Liver (tissue), 9 donors: ENCODE results near the gene SIK3. TPM values are rescaled to one million over a fixed set of nuclear protein-coding genes. Genes with fewer than 3 reads are reported as not detected.

Experiments
- DNase-seq: peaks from one replicate; pipeline ENCODE4 v3.0.0-alpha.2; 2017; ENCODE audit warnings: low spot score
- H3K27ac ChIP-seq, 2 donors: one replicate each; pipeline ENCODE4 v1.7.0; 2013; ENCODE audit warnings: inconsistent platforms in 2 of 2, low read length in 2 of 2, control low read depth in 1 of 2, low read depth in 1 of 2, mild to moderate bottlenecking in 1 of 2
- H3K27me3 ChIP-seq, 4 donors: one replicate each; pipeline versions ENCODE4 v1.6.1 to v1.7.0; 2013; ENCODE audit warnings: low read length in 3 of 4, inconsistent platforms in 1 of 4, mild to moderate bottlenecking in 1 of 4, moderate library complexity in 1 of 4; ENCODE audit not compliant: control insufficient read depth in 4 of 4, insufficient read depth in 4 of 4
- H3K36me3 ChIP-seq, 4 donors: one replicate each; pipeline versions ENCODE4 v1.6.1 to v1.7.0; 2013; ENCODE audit warnings: low read length in 3 of 4, mild to moderate bottlenecking in 3 of 4, low read depth in 1 of 4, moderate library complexity in 1 of 4; ENCODE audit not compliant: control insufficient read depth in 4 of 4, insufficient read depth in 3 of 4
- H3K4me1 ChIP-seq, 4 donors: one replicate each; pipeline versions ENCODE4 v1.6.1 to v1.7.0; 2013; ENCODE audit warnings: low read length in 3 of 4, mild to moderate bottlenecking in 3 of 4, moderate library complexity in 1 of 4; ENCODE audit not compliant: control insufficient read depth in 4 of 4, insufficient read depth in 4 of 4
- H3K4me3 ChIP-seq, 3 donors: one replicate each; pipeline versions ENCODE4 v1.6.1 to v1.7.0; 2013; ENCODE audit warnings: low read length in 3 of 3, control low read depth in 1 of 3, low read depth in 1 of 3, mild to moderate bottlenecking in 1 of 3
- H3K9ac ChIP-seq, 2 donors: one replicate each; pipeline ENCODE4 v1.7.0; 2013; ENCODE audit warnings: low read length in 2 of 2, mild to moderate bottlenecking in 2 of 2, moderate library complexity in 2 of 2, control low read depth in 1 of 2, low read depth in 1 of 2
- H3K9me3 ChIP-seq, 4 donors: one replicate each; pipeline versions ENCODE4 v1.6.1 to v1.7.0; 2013; ENCODE audit warnings: low read length in 3 of 4; ENCODE audit not compliant: control insufficient read depth in 4 of 4
- EGR1 ChIP-seq, 2 donors: IDR thresholded peaks; 2 replicates each; pipeline ENCODE4 v1.6.1; 2016 to 2018; ENCODE audit warnings: antibody characterized with exemption in 2 of 2, low read depth in 2 of 2
- FOXA1 ChIP-seq: IDR thresholded peaks from 2 replicates; pipeline ENCODE4 v1.6.1; 2016; ENCODE audit warnings: antibody characterized with exemption
- FOXA2 ChIP-seq: IDR thresholded peaks from 2 replicates; pipeline ENCODE4 v1.6.1; 2016; ENCODE audit warnings: antibody characterized with exemption
- GABPA ChIP-seq, 2 donors: IDR thresholded peaks in 1 of 2; conservative IDR thresholded peaks in 1 of 2; 2 replicates each; pipeline ENCODE4 v1.6.1; 2016; ENCODE audit warnings: antibody characterized with exemption in 2 of 2, mild to moderate bottlenecking in 1 of 2, moderate library complexity in 1 of 2
- HNF4A ChIP-seq, 2 donors: conservative IDR thresholded peaks; 2 replicates each; pipeline ENCODE4 v1.6.1; 2016; ENCODE audit warnings: antibody characterized with exemption in 2 of 2, mild to moderate bottlenecking in 2 of 2
- HNF4G ChIP-seq: IDR thresholded peaks from 2 replicates; pipeline ENCODE4 v1.6.1; 2016; ENCODE audit warnings: antibody characterized with exemption
- JUND ChIP-seq, 2 donors: IDR thresholded peaks; 2 replicates each; pipeline ENCODE4 v1.6.1; 2016; ENCODE audit warnings: antibody characterized with exemption in 2 of 2
- MAX ChIP-seq: IDR thresholded peaks from 2 replicates; pipeline ENCODE4 v1.6.1; 2016; ENCODE audit warnings: antibody characterized with exemption
- NR2F2 ChIP-seq: IDR thresholded peaks from 2 replicates; pipeline ENCODE4 v1.6.1; 2016; ENCODE audit warnings: antibody characterized with exemption
- RAD21 ChIP-seq, 2 donors: IDR thresholded peaks; 2 replicates each; pipeline ENCODE4 v1.6.1; 2016; ENCODE audit warnings: antibody characterized with exemption in 2 of 2, mild to moderate bottlenecking in 2 of 2
- RXRA ChIP-seq, 2 donors: IDR thresholded peaks; 2 replicates each; pipeline ENCODE4 v1.6.1; 2017 to 2018; ENCODE audit warnings: antibody characterized with exemption in 2 of 2, mild to moderate bottlenecking in 1 of 2
- SP1 ChIP-seq: IDR thresholded peaks from 2 replicates; pipeline ENCODE4 v1.6.1; 2018; ENCODE audit warnings: antibody characterized with exemption, mild to moderate bottlenecking
- TAF1 ChIP-seq: conservative IDR thresholded peaks from 2 replicates; pipeline ENCODE4 v1.6.1; 2016; ENCODE audit warnings: antibody characterized with exemption, mild to moderate bottlenecking
- YY1 ChIP-seq: IDR thresholded peaks from 2 replicates; pipeline ENCODE4 v1.6.1; 2016; ENCODE audit warnings: antibody characterized with exemption, mild to moderate bottlenecking
- WGBS: extraction: QIAGEN DNeasy Blood & Tissue Kit; methylation state at CpG from one replicate; pipeline ENCODE4 v1.1.7; 2013; 5-methylcytosine and 5-hydroxymethylcytosine counted together
- polyA plus RNA-seq, 2 donors: library from polyadenylated mRNA; stranded (reverse) in 1 of 2; unstranded in 1 of 2; fragments of 200-250 nt in 1 of 2; fragments of >200 nt in 1 of 2; fragmentation: Nextera tagmentation in 1 of 2; extraction: Ambion mirVana in 1 of 2; gene quantifications; one replicate each; pipeline versions ENCODE4 v1.2.1 to v1.2.3, GENCODE V29; 2013 to 2015
- total RNA-seq, 2 donors: library from RNA; depleted of rRNA; stranded (reverse); fragments of >200 nt; gene quantifications; one replicate each; pipeline ENCODE4 v1.2.3, GENCODE V29; 2014
- TF ChIP-seq, protein P1 (sequence below): IDR thresholded peaks from 2 replicates; pipeline ENCODE4 v1.6.1; 2016; ENCODE audit warnings: antibody characterized with exemption
- TF ChIP-seq, protein P2 (sequence below): IDR thresholded peaks from 2 replicates; pipeline ENCODE4 v1.6.1; 2016; ENCODE audit warnings: antibody characterized with exemption
- TF ChIP-seq, protein P3 (sequence below): IDR thresholded peaks from 2 replicates; pipeline ENCODE4 v1.6.1; 2016; ENCODE audit warnings: antibody characterized with exemption, mild to moderate bottlenecking
- TF ChIP-seq, protein P4 (sequence below): fragments of 150-350 bp; IDR thresholded peaks from 2 replicates; pipeline ENCODE4 v1.5.1; 2017; ENCODE audit warnings: improper control_type of control experiment, low read depth, low read length; ENCODE audit not compliant: missing input control
- donor health status: healthy.
- donor health status: healthy.
- donor health status: healthy.
- donor health status: healthy.
- donor health status: healthy.

SIK3 gene
- total and polyA plus RNA-seq, 4 donors, result 6.9 to 52.4 (median 14.4) TPM

DNA sequence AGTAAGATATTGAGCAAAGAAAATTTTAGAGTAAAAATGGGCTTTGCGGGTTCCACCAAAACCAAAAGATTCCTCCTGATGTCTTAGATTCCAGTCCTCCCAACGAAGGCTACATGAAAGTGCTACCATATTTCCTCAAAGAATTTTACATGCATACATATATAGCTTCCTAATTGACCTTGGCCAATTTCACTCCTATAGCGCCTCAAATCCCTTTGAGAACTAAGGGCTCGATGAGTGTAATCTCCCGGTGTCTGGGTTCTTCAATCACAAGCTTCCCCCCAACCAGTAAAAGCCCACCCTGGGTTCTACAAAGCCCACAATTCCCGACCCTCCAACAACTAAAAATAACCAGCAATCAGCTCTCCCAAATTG, 1.2 kb downstream of the SIK3 start:
- peaks cover 5 to 60% (median 42%) of the 10 kb centered on the region in 4 donors for H3K4me1 ChIP-seq
- no peaks in the 10 kb centered on the region for H3K27me3 ChIP-seq
- H3K36me3 ChIP-seq, result no peaks in the 10 kb centered on the region
- no peak for TF ChIP-seq FOXA1
- TF ChIP-seq TAF1, result no peak
- no peak for TF ChIP-seq HNF4G
- no peak for TF ChIP-seq JUND (IDR thresholded peaks at IDR 0.05)
- TF ChIP-seq, protein P1, sequence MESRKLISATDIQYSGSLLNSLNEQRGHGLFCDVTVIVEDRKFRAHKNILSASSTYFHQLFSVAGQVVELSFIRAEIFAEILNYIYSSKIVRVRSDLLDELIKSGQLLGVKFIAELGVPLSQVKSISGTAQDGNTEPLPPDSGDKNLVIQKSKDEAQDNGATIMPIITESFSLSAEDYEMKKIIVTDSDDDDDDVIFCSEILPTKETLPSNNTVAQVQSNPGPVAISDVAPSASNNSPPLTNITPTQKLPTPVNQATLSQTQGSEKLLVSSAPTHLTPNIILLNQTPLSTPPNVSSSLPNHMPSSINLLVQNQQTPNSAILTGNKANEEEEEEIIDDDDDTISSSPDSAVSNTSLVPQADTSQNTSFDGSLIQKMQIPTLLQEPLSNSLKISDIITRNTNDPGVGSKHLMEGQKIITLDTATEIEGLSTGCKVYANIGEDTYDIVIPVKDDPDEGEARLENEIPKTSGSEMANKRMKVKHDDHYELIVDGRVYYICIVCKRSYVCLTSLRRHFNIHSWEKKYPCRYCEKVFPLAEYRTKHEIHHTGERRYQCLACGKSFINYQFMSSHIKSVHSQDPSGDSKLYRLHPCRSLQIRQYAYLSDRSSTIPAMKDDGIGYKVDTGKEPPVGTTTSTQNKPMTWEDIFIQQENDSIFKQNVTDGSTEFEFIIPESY, result no peak
- TF ChIP-seq, protein P2, sequence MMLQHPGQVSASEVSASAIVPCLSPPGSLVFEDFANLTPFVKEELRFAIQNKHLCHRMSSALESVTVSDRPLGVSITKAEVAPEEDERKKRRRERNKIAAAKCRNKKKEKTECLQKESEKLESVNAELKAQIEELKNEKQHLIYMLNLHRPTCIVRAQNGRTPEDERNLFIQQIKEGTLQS, result no peak
- TF ChIP-seq YY1, result no peak
- TF ChIP-seq, protein P3, sequence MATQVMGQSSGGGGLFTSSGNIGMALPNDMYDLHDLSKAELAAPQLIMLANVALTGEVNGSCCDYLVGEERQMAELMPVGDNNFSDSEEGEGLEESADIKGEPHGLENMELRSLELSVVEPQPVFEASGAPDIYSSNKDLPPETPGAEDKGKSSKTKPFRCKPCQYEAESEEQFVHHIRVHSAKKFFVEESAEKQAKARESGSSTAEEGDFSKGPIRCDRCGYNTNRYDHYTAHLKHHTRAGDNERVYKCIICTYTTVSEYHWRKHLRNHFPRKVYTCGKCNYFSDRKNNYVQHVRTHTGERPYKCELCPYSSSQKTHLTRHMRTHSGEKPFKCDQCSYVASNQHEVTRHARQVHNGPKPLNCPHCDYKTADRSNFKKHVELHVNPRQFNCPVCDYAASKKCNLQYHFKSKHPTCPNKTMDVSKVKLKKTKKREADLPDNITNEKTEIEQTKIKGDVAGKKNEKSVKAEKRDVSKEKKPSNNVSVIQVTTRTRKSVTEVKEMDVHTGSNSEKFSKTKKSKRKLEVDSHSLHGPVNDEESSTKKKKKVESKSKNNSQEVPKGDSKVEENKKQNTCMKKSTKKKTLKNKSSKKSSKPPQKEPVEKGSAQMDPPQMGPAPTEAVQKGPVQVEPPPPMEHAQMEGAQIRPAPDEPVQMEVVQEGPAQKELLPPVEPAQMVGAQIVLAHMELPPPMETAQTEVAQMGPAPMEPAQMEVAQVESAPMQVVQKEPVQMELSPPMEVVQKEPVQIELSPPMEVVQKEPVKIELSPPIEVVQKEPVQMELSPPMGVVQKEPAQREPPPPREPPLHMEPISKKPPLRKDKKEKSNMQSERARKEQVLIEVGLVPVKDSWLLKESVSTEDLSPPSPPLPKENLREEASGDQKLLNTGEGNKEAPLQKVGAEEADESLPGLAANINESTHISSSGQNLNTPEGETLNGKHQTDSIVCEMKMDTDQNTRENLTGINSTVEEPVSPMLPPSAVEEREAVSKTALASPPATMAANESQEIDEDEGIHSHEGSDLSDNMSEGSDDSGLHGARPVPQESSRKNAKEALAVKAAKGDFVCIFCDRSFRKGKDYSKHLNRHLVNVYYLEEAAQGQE, result no peak
- TF ChIP-seq RXRA (IDR thresholded peaks at IDR 0.05), result no peak
- TF ChIP-seq, protein P4, sequence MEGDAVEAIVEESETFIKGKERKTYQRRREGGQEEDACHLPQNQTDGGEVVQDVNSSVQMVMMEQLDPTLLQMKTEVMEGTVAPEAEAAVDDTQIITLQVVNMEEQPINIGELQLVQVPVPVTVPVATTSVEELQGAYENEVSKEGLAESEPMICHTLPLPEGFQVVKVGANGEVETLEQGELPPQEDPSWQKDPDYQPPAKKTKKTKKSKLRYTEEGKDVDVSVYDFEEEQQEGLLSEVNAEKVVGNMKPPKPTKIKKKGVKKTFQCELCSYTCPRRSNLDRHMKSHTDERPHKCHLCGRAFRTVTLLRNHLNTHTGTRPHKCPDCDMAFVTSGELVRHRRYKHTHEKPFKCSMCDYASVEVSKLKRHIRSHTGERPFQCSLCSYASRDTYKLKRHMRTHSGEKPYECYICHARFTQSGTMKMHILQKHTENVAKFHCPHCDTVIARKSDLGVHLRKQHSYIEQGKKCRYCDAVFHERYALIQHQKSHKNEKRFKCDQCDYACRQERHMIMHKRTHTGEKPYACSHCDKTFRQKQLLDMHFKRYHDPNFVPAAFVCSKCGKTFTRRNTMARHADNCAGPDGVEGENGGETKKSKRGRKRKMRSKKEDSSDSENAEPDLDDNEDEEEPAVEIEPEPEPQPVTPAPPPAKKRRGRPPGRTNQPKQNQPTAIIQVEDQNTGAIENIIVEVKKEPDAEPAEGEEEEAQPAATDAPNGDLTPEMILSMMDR, result no peak
- TF ChIP-seq SP1, result no peak
- no peak for TF ChIP-seq HNF4A (conservative IDR thresholded peaks at IDR 0.05)
- no peak for TF ChIP-seq EGR1 (IDR thresholded peaks at IDR 0.05; ENCODE audit: low read depth in 2 of 2)
- TF ChIP-seq RAD21 (IDR thresholded peaks at IDR 0.05), result no peak
- no peak for TF ChIP-seq MAX
- no peak for TF ChIP-seq FOXA2
- TF ChIP-seq NR2F2, result no peak
- TF ChIP-seq GABPA (IDR thresholded peaks at IDR 0.05 in 1 of 2, conservative IDR thresholded peaks at IDR 0.05 in 1 of 2), result no peak
- no peaks in the 10 kb centered on the region for H3K9me3 ChIP-seq
- H3K27ac ChIP-seq, result peak overlapping the region; percentile 92 to 94
- WGBS, result 23% methylated on average over 6 of the region's 6 CpGs
- peak overlapping the region; percentile 78 to 96 (median 87) for H3K4me3 ChIP-seq
- H3K9ac ChIP-seq, result peak overlapping the region; percentile 72 to 82
- DNase-seq, result no peak
